K562 (cell line): ENCODE data around the gene KRT80. TPM values are rescaled to one million over a fixed set of nuclear protein-coding genes. Genes with fewer than 3 reads are reported as not detected.

Experiments used
- ATAC-seq: fragments of 200-7000 bp; cut with Tn5 transposase; 3 replicates; pipeline ENCODE4 v1.9.1; 2020; ENCODE audit warnings: moderate library complexity
- BruUV-seq: library from RNA; stranded (reverse); fragments of 400-500 nt; replicated peaks from 2 replicates; lab custom pipeline; 2021; lab: Mats Ljungman, UMichigan
- CTCF ChIA-PET: fragments of 300-600 bp; formaldehyde crosslinking; extraction: SDS; loops from one replicate; lab custom pipeline; 2021; ENCODE audit warnings: low intra/inter-chr PET ratio; lab: Yijun Ruan, JAX
- POLR2A ChIA-PET: fragments of 300-600, 350-650 bp; sonication (Branson Sonifier 250); formaldehyde crosslinking; extraction: SDS; loops from one replicate; lab custom pipeline; 2021; ENCODE audit warnings: antibody characterized with exemption, inconsistent platforms; lab: Yijun Ruan, JAX
- DNase-seq, 4 experiments: peaks; one replicate each; pipeline versions ENCODE4 v3.0.0 to v3.0.0-alpha.2; 2011 to 2018; ENCODE audit warnings: low spot score in 3 of 4, mixed read lengths in 3 of 4; ENCODE audit errors: extremely low read depth in 1 of 4
- FAIRE-seq: peaks from 2 replicates; lab custom pipeline; 2011; peaks lifted over from hg19 to GRCh38; lab: Jason Lieb, UNC
- H2AFZ ChIP-seq: 2 replicates; pipeline ENCODE4 v1.6.0; 2011; ENCODE audit warnings: low read depth, low read length, control low read depth, inconsistent platforms
- H3K27ac ChIP-seq: fragments of 200-600 bp; 3 replicates; pipeline ENCODE4 v1.8.0; 2011; ENCODE audit warnings: low read depth, mild to moderate bottlenecking, control low read depth, inconsistent platforms, low read length, moderate library complexity, mixed read lengths; ENCODE audit errors: extremely low read depth
- H3K27me3 ChIP-seq, 2 experiments: fragments of 300-600 bp in 1 of 2; 2 replicates in 1 of 2; 3 replicates in 1 of 2; pipeline versions ENCODE4 v1.6.0 to v1.8.0; 2011; ENCODE audit warnings: inconsistent platforms in 2 of 2, low read length in 2 of 2, mild to moderate bottlenecking in 1 of 2, mixed read lengths in 1 of 2, moderate library complexity in 1 of 2; ENCODE audit not compliant: control insufficient read depth in 2 of 2, insufficient read depth in 2 of 2
- H3K36me3 ChIP-seq: fragments of 300-600 bp; 3 replicates; pipeline ENCODE4 v1.8.0; 2011; ENCODE audit warnings: mild to moderate bottlenecking, low read length, inconsistent platforms; ENCODE audit not compliant: control insufficient read depth, insufficient read depth
- H3K4me1 ChIP-seq, 2 experiments: fragments of 200-600 bp in 1 of 2; replicated peaks in 1 of 2; 2 replicates in 1 of 2; 3 replicates in 1 of 2; pipeline versions ENCODE4 v1.5.1 to v1.8.0; 2011; ENCODE audit warnings: inconsistent platforms in 2 of 2, low read length in 2 of 2, mild to moderate bottlenecking in 1 of 2, mixed read lengths in 1 of 2, moderate library complexity in 1 of 2; ENCODE audit not compliant: control insufficient read depth in 2 of 2, insufficient read depth in 2 of 2
- H3K4me2 ChIP-seq: 2 replicates; pipeline ENCODE4 v1.6.1; 2011; ENCODE audit warnings: low read length, control low read depth, inconsistent platforms, mixed read lengths; ENCODE audit not compliant: insufficient read depth
- H3K4me3 ChIP-seq: fragments of 200-600 bp; sonication (generic), shearing (Covaris generic); 2 replicates; pipeline ENCODE4 v1.5.1; 2016; ENCODE audit warnings: control low read depth, inconsistent platforms
- H3K79me2 ChIP-seq: fragments of 200-600 bp; 3 replicates; pipeline ENCODE4 v1.8.0; 2011; ENCODE audit warnings: low read length, inconsistent platforms; ENCODE audit not compliant: control insufficient read depth, insufficient read depth
- H3K9ac ChIP-seq, 2 experiments: 2 replicates each; pipeline versions ENCODE4 v1.6.0 to v1.6.1; 2011; ENCODE audit warnings: low read depth in 2 of 2, low read length in 2 of 2, control low read depth in 1 of 2, inconsistent platforms in 1 of 2, mild to moderate bottlenecking in 1 of 2, mixed read lengths in 1 of 2; ENCODE audit not compliant: insufficient read depth in 1 of 2
- H3K9me1 ChIP-seq: one replicate; pipeline ENCODE4 v1.6.0; 2011; ENCODE audit warnings: inconsistent platforms, mild to moderate bottlenecking, low read length, moderate library complexity; ENCODE audit not compliant: control insufficient read depth, insufficient read depth
- H3K9me3 ChIP-seq: replicated peaks from 2 replicates; pipeline ENCODE4 v1.5.1; 2011; ENCODE audit warnings: low read depth, low read length, inconsistent platforms; ENCODE audit not compliant: control insufficient read depth, insufficient read depth
- H4K20me1 ChIP-seq: replicated peaks from 2 replicates; pipeline ENCODE4 v1.6.1; 2011; ENCODE audit warnings: low read length, inconsistent platforms, mixed read lengths; ENCODE audit not compliant: control insufficient read depth, insufficient read depth
- ETV6 ChIP-seq, 3 experiments: fragments of 150-350 bp in 1 of 3; sonication (generic) in 1 of 3; formaldehyde crosslinking in 1 of 3; IDR thresholded peaks; 2 replicates each; pipeline versions ENCODE4 v1.6.1 to v1.8.0; 2014 to 2022; ENCODE audit warnings: borderline replicate concordance in 2 of 3, low read depth in 2 of 3, antibody characterized with exemption in 1 of 3, low read length in 1 of 3, mild to moderate bottlenecking in 1 of 3, missing genetic modification reagents in 1 of 3
- GATAD2A ChIP-seq: fragments of 450-650 bp; IDR thresholded peaks from 2 replicates; pipeline ENCODE4 v1.6.1; 2017
- JUND ChIP-seq, 2 experiments: IDR thresholded peaks; 2 replicates in 1 of 2; 3 replicates in 1 of 2; pipeline ENCODE4 v1.6.1; 2011; ENCODE audit warnings: borderline replicate concordance in 2 of 2, low read depth in 2 of 2, low read length in 2 of 2, improper control_type of control experiment in 1 of 2, missing biosample characterization in 1 of 2, missing genetic modification characterization in 1 of 2, missing genetic modification reagents in 1 of 2
- MIER1 ChIP-seq: fragments of 450-650 bp; IDR thresholded peaks from 2 replicates; pipeline ENCODE4 v1.6.1; 2016; ENCODE audit warnings: antibody characterized with exemption, mild to moderate bottlenecking, low read depth
- MYC ChIP-seq, 2 experiments: fragments of 250-450 bp in 1 of 2; sonication (Bioruptor Pico) in 1 of 2; IDR thresholded peaks; 2 replicates each; pipeline versions ENCODE4 v1.5.1 to v1.6.1; 2012 to 2021; ENCODE audit warnings: low read depth in 2 of 2, borderline replicate concordance in 1 of 2, improper control_type of control experiment in 1 of 2, low read length in 1 of 2, mild to moderate bottlenecking in 1 of 2, moderate library complexity in 1 of 2
- NFATC3 ChIP-seq: fragments of 450-650 bp; IDR thresholded peaks from 2 replicates; pipeline ENCODE4 v1.6.1; 2017; ENCODE audit warnings: mild to moderate bottlenecking
- NFYB ChIP-seq: IDR thresholded peaks from 2 replicates; pipeline ENCODE4 v1.6.1; 2011; ENCODE audit warnings: mild to moderate bottlenecking, moderate library complexity; ENCODE audit not compliant: insufficient read length; ENCODE audit errors: extremely low read depth
- PHTF2 ChIP-seq: fragments of 250-450 bp; sonication (Bioruptor Pico); IDR thresholded peaks from 2 replicates; pipeline ENCODE4 v1.5.0; 2021; ENCODE audit warnings: mild to moderate bottlenecking
- TGIF2 ChIP-seq: sonication (generic); formaldehyde crosslinking; IDR thresholded peaks from 2 replicates; pipeline ENCODE4 v1.8.1; 2022; ENCODE audit warnings: mild to moderate bottlenecking, missing genetic modification reagents, moderate library complexity
- ZNF12 ChIP-seq: sonication (generic); formaldehyde crosslinking; IDR thresholded peaks from 2 replicates; pipeline ENCODE4 v1.4.0; 2020; ENCODE audit warnings: mild to moderate bottlenecking, missing genetic modification reagents
- ZNF133 ChIP-seq: fragments of 250-450 bp; sonication (Bioruptor Pico); IDR thresholded peaks from 2 replicates; pipeline ENCODE4 v1.4.0; 2020; ENCODE audit warnings: mild to moderate bottlenecking
- ZNF395 ChIP-seq: fragments of 200-800 bp; sonication (Bioruptor generic); IDR thresholded peaks from 2 replicates; pipeline ENCODE4 v1.6.1; 2017; ENCODE audit warnings: missing genetic modification characterization, missing compliant biosample characterization
- WGBS: fragments of 100-300 bp; shearing (Covaris generic); methylation state at CpG from one replicate; pipeline ENCODE4 v1.1.6; 2016; ENCODE audit warnings: low coverage, mixed read lengths; ENCODE audit not compliant: insufficient coverage; ENCODE audit errors: missing lambda C conversion rate; 5-methylcytosine and 5-hydroxymethylcytosine counted together
- in situ Hi-C: fragments of 300-500 bp; cut with MboI; formaldehyde crosslinking; loops from 4 replicates; pipeline ENCODE4 v1.15.0; 2018; ENCODE audit warnings: inconsistent platforms, mixed read lengths
- intact Hi-C: fragments of 100-400 bp; cut with micrococcal nuclease; formaldehyde crosslinking; loops from 2 replicates; pipeline ENCODE4 v1.14.2; 2022
- polyA plus RNA-seq, 8 experiments: library from polyadenylated mRNA; depleted of rRNA in 4 of 8; stranded (reverse) in 5 of 8; unstranded in 3 of 8; fragments of >200 nt; fragmentation: Nextera tagmentation in 2 of 8; fragmentation: Illumina TruSeq in 1 of 8; extraction: Ambion mirVana in 2 of 8; extraction: Trizol in 1 of 8; gene quantifications; 2 replicates each; pipeline versions ENCODE4 v1.2.1 to v1.2.3, GENCODE V29; 2011 to 2014; ENCODE audit warnings: inconsistent platforms in 1 of 8, missing spikeins in 1 of 8
- total RNA-seq, 7 experiments: library from RNA; depleted of rRNA in 6 of 7; stranded (reverse); fragments of >200 nt in 6 of 7; fragmentation: Illumina TruSeq in 2 of 7; extraction: Trizol in 2 of 7; gene quantifications; 2 replicates each; pipeline versions ENCODE4 v1.2.1 to v1.2.3, GENCODE V29; 2011 to 2021; ENCODE audit warnings: low replicate concordance in 1 of 7
- TF ChIP-seq, protein P1 (sequence below): fragments of 250-450 bp; sonication (Bioruptor Pico); IDR thresholded peaks from 2 replicates; pipeline ENCODE4 v1.8.0; 2021; ENCODE audit warnings: borderline replicate concordance, mild to moderate bottlenecking, moderate library complexity; ENCODE audit not compliant: poor library complexity, severe bottlenecking
- TF ChIP-seq, protein P2 (sequence below): fragments of 250-450 bp; sonication (Bioruptor Pico); IDR thresholded peaks from 2 replicates; pipeline ENCODE4 v1.5.0; 2022; ENCODE audit warnings: mild to moderate bottlenecking

Gene KRT80
- total and polyA plus RNA-seq, 9 of the 15 experiments (the other 6 are each of a cell fraction or from before 2014, with no cell fraction given), result not detected

GRCh38 chr12:52225752-52226151 is 33.9 kb upstream of the KRT80 start:
- H4K20me1 ChIP-seq, result no peaks in the 10 kb centered on the region
- FAIRE-seq (no peak), DNase-seq (no peak), ATAC-seq (no peak)
- H3K9me1 ChIP-seq, result no peaks in the 10 kb centered on the region
- H3K4me1 ChIP-seq, result no peaks in the 10 kb centered on the region
- 0% methylated on average over 4 of the region's 4 CpGs for WGBS
- in situ Hi-C loops, result no loop called here
- POLR2A ChIA-PET, result interaction anchor here (0.6 kb wide), 1 partner anchor 9 kb away, joined by 3 read pairs; no protein-coding TSS in a partner anchor
- no peak overlapping the region for H3K4me3 ChIP-seq
- no peaks in the 10 kb centered on the region for H3K79me2 ChIP-seq
- no peaks in the 10 kb centered on the region for H3K36me3 ChIP-seq
- CTCF ChIA-PET, result no interaction called here
- BruUV-seq, result no TSS peak
- H3K4me2 ChIP-seq, result no peak overlapping the region
- H3K27me3 ChIP-seq, result peaks cover 0 to 8% of the 10 kb centered on the region in 2 experiments; a peak in 2 of 5 replicates
- TF ChIP-seq JUND (IDR thresholded peaks at IDR 0.05; ENCODE audit: borderline replicate concordance, low read depth, low read length) (no peak), JUND (tag; IDR thresholded peaks at IDR 0.05; ENCODE audit: borderline replicate concordance, low read depth, low read length) (no peak), ZNF133 (CRISPR knock-in tag) (no peak), ZNF395 (CRISPR knock-in tag) (no peak), TGIF2 (CRISPR knock-in tag) (no peak), ETV6 (IDR thresholded peaks at IDR 0.05; ENCODE audit: borderline replicate concordance in 1 of 2, low read depth in 2 of 2, low read length in 1 of 2) (no peak), ETV6 (CRISPR knock-in tag; IDR thresholded peaks at IDR 0.05; ENCODE audit: borderline replicate concordance) (no peak), GATAD2A (no peak), NFATC3 (no peak), ZNF12 (CRISPR knock-in tag) (no peak), MIER1 (no peak), MYC (IDR thresholded peaks at IDR 0.05; ENCODE audit: low read depth, low read length) (no peak), MYC (CRISPR knock-in tag; IDR thresholded peaks at IDR 0.05; ENCODE audit: borderline replicate concordance, low read depth) (no peak), NFYB (no peak), PHTF2 (CRISPR knock-in tag) (no peak)
- TF ChIP-seq, protein P1, sequence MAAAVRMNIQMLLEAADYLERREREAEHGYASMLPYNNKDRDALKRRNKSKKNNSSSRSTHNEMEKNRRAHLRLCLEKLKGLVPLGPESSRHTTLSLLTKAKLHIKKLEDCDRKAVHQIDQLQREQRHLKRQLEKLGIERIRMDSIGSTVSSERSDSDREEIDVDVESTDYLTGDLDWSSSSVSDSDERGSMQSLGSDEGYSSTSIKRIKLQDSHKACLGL (CRISPR knock-in tag), result no peak
- TF ChIP-seq, protein P2, sequence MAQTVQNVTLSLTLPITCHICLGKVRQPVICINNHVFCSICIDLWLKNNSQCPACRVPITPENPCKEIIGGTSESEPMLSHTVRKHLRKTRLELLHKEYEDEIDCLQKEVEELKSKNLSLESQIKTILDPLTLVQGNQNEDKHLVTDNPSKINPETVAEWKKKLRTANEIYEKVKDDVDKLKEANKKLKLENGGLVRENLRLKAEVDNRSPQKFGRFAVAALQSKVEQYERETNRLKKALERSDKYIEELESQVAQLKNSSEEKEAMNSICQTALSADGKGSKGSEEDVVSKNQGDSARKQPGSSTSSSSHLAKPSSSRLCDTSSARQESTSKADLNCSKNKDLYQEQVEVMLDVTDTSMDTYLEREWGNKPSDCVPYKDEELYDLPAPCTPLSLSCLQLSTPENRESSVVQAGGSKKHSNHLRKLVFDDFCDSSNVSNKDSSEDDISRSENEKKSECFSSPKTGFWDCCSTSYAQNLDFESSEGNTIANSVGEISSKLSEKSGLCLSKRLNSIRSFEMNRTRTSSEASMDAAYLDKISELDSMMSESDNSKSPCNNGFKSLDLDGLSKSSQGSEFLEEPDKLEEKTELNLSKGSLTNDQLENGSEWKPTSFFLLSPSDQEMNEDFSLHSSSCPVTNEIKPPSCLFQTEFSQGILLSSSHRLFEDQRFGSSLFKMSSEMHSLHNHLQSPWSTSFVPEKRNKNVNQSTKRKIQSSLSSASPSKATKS (CRISPR knock-in tag), result no peak
- no peaks in the 10 kb centered on the region for H3K9me3 ChIP-seq
- no peak overlapping the region for H3K27ac ChIP-seq
- H2AFZ ChIP-seq, result no peak overlapping the region
- no peak overlapping the region for H3K9ac ChIP-seq
- intact Hi-C loops, result no loop called here
